GM19351 (cell line): Measurements from ENCODE around the gene KANSL1L.

Experiments
- ATAC-seq: cut with Tn5 transposase; IDR thresholded peaks from one replicate; pipeline ENCODE4 v1.9.1; 2021; ENCODE audit warnings: mild to moderate bottlenecking, moderate library complexity; ENCODE audit not compliant: unreplicated experiment

The KANSL1L gene

DNA sequence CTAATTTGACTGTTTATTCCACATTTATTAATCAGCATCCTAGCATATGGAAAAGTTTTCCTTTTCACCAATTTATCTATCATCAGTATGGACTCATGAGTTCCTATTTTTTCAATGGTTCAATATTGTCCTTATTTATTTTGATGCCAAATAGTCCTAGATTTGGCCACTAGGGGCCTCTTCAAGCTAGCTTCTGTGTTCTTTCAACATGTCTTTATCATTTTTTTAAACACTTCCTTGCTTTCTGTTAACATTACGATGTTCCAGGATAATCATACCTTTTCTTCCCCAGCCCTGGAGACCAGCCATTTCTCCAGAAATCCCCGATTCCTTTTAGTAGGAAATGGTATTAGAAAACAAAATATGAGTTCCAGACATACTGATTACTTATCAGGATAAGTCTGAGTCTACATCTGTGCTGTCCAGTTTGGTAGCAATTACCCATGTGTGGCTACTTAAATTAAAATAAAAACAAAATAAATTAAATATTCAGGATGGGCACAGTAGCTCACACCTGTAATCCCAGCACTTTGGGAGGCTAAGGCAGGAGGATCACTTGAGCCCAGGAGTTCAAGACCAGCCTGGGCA is 98.2 kb downstream of the KANSL1L start:
- peak; percentile 94 for ATAC-seq

DNA sequence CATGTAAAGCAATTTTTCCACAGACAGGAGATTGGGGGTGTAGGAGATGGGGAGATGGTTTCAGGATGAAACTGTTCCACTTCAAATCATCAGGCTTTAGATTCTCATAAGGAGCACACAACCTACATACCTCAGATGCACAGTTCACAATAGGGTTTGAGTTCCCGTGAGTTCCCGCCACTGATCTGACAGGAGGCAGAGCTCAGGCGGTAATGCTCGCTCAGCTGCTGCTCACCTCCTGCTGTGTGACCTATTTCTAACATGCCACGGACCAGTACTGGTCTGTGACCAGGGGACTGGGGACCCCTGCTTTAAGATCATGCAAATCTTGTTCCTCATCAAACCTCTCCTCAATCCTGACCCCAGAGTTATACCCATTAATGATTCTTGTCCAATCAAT is 98.7 kb downstream of the KANSL1L start:
- no peak for ATAC-seq

DNA sequence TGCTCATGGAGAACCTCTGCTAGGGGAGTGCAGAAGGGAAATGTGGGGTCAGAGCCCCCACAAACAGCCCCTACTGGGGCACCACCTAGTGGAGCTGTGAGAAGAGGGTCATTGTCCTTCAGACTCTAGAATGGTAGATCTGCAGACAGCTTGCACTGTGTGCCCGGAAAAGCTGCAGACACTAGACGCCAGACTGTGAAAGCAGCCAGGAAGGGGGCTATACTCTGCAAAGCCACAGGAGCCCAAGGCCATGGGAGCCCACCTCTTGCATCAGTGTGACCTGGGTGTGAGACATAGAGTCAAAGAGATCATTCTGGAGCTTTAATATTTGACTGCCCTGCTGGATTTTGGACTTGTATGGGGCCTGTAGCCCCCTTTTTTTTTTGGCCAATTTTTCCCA is 107.9 kb downstream of the KANSL1L start:
- ATAC-seq: no peak

DNA sequence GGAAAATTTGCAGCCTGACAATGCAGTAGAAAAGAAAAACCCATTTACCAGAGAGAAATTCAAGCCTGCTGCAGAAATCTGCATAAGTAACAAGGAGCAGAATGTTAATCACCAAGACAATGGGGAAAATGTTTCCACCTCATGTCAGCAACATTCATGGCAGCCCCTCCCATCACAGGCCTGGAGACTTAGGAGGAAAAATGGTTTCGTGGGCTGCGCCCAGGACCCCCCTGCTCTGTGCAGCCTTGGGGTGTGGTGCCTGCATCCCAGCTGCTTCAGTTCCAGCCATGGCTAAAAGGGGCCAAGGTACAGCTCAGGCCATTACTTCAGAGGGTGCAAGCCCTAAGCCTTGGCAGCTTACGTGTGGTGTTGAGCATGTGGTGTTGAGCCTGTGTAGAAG is 115.4 kb downstream of the KANSL1L start:
- no peak for ATAC-seq

DNA sequence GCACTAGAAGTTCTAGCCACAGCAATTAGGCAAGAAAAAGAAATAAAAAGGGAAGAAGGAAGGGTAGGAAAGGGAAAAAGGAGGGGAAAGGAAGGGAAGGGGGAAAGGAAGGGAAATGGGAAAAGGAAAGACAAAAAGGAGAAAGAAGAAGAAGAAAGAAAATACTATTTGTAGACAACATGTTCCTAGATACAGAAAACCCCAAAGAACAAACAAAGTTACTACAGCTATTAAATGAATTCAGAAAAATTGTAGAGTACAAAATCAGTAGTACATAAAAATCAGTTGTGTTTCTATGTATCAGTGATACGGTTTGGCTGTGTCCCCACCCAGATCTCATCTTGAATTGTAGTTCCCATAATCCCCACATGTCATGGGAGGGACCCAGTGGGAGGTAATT is 116.5 kb downstream of the KANSL1L start:
- ATAC-seq: no peak

DNA sequence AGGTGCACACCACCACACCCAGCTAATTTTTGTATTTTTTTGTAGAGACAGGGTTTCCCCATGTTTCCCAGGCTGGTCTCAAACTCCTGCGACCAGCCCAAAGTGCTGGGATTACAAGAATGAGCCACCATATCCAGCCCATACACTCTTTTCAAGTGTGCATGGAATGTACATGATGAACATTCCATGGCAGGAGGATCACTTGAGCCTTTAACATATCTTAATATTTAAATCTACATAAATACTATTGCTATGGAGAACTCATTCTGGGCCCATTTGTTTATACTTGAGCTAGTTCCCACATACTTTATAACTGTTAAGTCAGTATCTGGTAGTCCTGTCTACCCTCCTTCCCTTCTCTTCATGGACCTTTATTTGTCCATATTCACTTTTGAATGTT is 120.3 kb downstream of the KANSL1L start:
- no peak for ATAC-seq

DNA sequence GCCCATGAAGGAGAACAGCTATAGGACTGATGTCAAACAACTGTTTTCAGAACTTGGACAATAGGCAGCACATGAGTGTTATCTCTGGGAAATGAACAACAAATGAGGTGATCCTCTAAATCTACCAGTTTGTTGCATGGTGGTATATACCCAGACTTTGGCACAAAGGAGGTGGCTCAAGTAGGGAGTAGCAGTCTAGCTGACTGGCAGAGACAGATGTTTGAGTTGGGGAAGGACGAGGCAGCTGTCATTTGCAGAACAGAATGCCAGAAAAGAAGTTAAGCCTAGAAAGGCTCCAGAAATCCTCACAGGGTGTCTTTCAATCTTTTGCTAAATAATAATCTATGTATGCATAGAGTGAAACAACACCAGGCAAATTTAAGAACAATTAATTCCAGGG is 121.4 kb downstream of the KANSL1L start:
- ATAC-seq: no peak

DNA sequence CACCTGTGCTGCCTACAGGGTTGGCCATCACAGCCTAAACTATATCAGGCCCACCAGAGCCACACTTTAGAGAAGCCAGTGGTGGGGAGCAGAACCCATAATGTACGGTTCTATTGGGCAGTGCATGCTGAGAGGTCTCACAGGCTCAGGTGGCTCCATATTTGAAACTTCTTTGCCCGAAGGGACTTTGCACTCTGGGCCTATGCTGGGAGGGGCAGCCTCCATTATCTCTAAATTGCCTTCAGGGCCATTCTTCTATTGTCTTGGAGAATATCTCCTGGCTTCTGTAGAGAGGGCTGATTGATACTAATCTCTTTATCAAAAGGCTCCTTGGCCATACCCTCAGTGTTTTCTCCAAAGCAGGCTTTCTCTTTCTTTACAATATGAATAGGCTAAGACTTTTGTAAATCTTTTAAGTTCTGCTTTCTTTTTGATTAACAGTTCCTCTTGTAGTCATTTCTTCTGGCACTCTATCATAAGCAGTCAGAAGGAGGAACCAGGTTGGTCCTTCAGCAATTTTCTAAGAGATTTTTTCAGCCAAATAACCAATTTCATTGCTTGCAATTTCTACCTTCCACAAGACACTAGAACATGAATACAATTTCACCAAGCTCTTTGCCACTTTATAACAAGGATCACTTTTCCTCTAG is 124.2 kb downstream of the KANSL1L start:
- no peak for ATAC-seq

DNA sequence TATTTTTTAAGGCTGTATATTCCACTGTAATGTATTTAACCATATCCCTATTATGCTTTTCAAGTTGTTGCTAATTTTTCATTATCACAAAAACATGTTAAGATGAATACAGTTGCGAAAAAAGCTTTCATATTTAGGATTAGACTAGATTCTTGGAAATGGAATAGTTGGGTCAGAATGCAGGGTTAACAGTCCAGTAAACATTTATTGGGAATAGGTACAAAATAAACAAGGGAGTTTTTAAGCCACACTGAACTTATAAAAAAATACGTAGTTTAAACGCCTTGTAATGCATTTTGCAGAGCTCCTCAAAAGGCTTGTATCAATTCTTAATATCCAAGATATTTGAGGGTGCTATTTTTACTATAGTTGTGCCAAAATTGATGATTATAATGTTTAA is 133.1 kb downstream of the KANSL1L start:
- no peak for ATAC-seq

DNA sequence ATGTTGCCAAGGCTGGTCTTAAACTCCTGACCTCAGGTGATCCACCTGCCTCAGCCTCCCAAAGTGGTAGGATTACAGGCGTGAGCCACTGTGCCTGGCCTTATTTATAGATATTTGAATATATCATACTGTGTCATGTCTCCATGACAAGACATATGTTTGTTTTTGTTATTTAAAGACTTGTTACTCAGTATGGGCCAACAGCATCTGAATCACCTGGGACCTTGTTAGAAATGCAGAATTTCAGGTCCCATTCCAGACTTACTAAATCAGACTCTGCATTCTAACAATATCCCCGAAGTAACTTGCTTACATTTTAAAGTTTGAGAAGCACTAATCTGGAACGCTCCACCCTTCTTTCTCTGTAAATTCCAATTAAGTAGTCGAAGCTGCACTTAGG is 135.5 kb downstream of the KANSL1L start:
- ATAC-seq: no peak

DNA sequence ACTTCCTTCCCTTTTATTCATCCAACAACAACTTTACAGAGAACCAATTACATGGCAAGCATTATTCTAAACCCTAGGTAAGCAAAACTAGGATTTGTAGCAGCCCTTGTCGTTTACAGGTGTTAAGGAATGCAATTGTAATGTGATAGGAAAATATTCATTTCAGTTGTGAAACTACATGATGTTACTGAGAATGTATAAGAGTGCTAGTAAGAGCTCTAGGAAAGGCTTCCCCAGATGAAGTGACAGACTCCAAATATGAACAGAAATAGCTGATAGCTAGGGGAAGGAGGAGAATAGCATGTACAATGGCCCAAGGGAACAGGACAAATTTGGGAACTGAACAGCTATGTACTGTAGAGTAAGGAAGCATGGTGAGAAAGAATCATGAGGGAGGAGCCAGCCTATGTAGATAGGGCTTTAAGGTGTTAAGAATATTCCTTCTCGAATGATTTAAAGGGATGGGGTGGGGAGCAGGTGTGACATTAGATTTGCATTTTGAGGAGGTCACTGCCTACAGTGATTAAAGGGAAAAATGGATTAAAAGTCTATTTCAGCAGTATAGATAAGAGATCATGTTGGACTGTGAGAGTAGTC is 137.0 kb downstream of the KANSL1L start:
- ATAC-seq: no peak

DNA sequence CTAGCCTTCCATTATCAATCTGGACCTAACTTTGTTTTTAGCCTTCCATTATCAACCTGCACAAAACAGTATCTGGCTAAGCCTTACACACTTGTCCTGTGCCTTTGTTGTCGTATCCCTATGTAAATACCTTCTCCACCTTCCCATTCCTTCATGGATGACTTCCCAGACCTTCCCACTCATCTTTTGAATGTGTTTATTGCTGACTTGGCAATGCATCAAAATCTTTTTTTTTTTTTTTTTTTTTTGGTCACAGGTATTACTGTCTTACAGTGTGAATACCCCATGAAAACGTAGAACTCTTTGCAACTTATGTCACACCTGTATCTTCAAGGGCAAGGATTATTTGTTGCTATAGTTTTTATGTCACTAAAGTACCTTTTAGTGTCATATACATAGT is 143.0 kb downstream of the KANSL1L start:
- ATAC-seq: no peak

DNA sequence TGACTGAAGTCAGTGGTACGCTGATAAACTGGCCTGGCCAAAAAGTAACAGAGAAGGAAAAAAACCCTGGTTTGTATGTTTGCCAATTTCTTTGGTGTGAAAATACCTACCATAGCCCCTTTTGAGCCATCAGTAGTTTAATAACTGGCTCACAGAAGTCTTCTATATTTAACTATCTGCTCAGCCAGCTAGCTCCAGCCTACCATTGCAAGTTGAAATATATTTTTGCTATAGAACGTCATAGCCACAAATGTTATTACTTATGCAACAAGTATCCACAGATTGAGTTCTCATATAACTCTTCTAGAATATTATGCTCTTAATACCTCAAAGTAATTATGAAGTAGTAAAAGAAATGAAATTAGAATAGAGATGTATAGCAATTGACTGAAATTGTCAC is 143.6 kb downstream of the KANSL1L start:
- ATAC-seq: no peak

DNA sequence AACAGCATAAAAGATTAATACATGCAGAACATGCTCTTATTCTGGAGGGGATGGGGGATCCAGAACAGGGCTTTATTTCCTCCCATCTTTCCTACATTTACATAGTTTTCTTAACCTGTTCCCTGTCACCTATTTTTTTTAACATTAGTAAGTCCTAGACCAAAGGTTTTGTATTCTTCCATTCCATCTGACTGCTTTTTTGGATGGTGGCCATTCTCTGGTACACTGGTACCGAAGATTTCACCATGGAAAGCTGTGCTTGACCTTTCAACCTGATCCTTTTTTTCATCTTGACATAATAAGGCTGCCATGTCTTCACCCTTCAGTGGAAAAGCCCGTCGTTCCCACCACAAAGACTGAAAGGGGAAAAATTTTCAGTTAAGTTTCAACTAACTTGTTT is 148.4 kb downstream of the KANSL1L start:
- no peak for ATAC-seq

DNA sequence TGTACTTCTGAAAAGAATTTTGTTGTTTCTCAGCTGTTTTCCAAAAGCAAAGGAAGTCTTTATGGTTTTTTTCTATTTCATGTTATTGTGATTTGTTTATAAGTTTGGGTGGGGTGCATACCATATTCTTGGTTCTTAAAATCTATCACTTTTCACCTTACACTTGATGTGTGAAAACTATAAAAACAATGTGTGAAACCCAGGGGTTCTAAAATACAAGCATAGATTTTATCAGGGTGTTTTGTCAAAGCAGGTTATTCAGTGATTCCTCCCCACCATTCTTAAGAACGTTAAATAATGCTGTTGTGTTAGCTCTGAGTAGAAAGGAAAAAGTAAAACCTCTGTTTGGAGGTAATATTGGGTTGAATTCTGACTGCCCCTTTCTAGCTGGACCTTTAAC is 151.1 kb downstream of the KANSL1L start:
- no peak for ATAC-seq

DNA sequence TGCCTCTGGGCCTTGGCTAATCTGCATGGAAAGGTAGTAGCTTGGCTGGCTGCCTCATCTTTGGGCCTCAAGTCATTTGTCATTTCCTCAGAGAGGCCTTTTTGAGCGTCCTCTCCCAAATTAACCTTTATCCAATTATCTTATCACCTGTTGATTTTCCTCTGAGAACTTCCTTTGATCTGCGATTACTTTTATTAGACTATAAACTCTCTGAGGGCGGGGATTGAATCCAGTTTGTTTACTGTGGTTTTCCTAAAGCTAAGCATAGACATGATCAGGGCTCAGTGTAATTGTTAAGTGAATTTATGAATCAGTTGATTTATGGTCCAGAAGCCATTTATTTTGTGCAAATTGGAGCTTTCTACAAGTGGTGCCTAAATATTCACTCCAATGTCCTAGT is 161.3 kb downstream of the KANSL1L start:
- ATAC-seq: no peak

DNA sequence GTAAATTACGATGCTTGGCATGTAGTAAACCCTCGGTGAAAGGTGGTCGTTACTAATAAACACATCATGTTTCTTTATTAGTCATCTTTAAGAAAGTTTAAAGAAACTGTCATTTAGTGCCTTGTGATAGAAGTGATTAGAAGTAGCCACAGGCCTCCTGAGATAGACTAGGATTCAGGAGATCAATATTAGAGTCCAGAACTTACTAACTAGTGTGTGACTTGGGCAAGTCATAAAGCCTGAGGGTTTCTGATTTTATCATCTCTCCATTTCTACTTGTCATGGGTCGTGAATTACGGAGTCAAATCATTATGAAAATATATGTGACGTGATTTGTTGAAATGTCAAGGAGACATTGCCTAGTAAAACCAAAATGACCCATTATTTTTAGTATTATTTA is 162.1 kb downstream of the KANSL1L start:
- no peak for ATAC-seq

DNA sequence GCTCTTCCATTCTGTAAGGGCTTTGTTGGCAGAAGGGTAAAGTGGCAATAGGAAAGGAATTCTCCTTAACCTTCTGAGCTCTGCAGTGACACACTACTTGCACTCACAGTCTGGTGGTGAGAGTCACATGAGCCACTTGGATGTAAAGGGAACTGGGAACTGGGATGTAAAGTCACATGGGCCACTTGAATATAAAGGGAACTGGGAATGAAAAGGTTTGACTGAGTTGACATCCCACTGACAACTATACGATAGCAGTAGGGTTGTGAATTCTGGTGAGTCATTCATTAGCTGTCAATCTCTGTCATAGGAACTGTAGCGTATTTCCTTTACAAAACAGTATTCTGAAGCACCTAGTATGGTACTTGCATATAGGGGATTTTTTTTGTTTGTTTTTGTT is 163.3 kb downstream of the KANSL1L start:
- peak; percentile 41 for ATAC-seq

DNA sequence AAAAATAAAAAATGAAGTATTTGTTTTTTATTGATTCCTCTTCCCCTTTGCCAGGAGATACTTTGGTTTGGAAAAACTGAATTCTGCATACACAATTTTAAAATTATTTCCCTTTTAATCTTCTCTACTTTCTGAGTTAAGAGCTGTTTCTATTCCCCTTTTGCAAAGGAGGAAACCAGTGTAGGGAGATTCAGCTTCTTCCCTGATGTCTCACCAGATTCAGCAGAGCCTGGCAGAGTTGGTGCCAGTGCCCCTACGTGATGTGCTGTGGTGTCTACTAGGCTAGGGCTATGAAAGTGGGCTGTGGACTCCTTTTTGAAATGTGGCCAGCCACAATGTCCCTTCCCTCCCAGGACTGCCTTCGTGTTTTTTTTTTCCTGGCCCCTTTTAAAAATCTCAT is 166.3 kb downstream of the KANSL1L start:
- ATAC-seq: no peak

DNA sequence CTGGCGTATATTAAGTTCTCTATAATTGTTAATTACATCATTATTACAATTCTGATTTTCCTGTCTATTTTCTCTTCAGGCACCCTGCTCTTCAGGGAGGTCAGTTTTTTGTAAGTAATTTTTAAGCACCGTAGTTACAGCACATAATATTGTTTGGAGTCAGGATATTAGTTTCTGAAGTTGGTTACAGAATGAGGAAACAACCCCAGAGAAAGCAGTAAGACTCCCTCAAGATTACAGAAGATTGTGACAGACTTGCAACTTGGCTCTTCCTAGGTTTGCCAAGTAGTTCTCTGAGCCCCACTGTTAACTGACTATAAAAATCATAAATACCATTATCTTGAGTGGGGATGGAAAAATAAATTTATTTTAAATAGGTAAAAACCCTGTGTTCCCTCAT is 167.8 kb downstream of the KANSL1L start:
- ATAC-seq: no peak

DNA sequence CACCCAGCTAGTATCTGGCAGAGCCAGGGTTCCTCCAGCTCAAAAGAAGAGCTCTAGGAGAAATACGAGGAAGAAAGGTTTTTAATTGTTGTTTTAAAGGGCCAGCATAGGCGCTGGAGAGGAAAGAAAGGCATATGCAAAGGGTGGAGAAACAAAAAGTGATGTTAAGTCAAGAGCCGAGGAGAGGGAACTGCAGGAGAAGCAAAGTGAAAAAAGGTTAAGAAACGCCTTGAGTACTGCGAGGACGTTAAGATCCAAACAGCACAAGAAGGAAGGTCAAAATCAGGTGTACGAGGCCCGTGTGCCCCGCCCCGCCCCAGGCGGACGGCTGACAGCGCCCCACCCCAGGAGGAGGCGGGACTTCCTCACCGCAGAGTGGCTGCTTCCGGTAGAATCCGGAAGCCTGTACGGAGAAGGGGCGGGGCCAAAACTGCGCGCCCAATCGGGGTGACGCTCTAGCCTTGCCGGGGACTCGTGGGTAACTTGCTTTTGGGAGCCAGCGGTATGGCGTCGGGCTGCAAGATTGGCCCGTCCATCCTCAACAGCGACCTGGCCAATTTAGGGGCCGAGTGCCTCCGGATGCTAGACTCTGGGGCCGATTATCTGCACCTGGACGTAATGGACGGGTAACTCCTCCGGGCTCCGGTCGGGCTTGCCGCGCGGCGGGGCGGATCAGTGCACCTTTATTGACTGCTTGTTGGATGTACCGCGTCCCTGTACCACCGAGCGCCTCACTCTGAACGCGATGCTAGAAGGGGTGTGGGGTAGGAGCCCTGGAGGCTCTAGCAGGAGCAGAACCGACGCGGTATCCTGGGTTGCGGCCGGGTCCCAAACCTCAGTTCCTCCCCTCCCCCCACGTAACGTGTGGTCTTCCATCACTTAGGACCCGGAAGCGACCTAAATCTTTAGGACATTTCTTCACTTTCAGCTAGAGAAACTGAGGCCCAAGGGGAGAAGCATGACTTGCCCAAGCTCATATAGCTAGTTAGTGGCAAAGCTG is 168.8 kb downstream of the KANSL1L start, which contains the start of gene RPE:
TSS of gene RPE (plus strand) at position 481 of the 1,000 bp plus-strand sequence. CDS start at position 505, 24 bp downstream.
- ATAC-seq: peak; percentile 96
